SU-DHL-6 (cell line): ENCODE results near the gene CACNB1.

Source experiments
- EZH2phosphoT487 ChIP-seq: fragments of 200-600 bp; sonication (generic), shearing (Covaris generic); conservative IDR thresholded peaks from 2 replicates; pipeline ENCODE4 v1.6.1; 2018; ENCODE audit warnings: mild to moderate bottlenecking, antibody characterized with exemption, low read length, moderate library complexity, mixed read lengths
- TF ChIP-seq, protein P1 (sequence below): fragments of 200-600 bp; sonication (generic); IDR thresholded peaks from one replicate; pipeline ENCODE4 v1.5.1; 2017; ENCODE audit warnings: antibody characterized with exemption, mild to moderate bottlenecking, low read length, moderate library complexity; ENCODE audit not compliant: insufficient read depth, poor library complexity, severe bottlenecking

DNA sequence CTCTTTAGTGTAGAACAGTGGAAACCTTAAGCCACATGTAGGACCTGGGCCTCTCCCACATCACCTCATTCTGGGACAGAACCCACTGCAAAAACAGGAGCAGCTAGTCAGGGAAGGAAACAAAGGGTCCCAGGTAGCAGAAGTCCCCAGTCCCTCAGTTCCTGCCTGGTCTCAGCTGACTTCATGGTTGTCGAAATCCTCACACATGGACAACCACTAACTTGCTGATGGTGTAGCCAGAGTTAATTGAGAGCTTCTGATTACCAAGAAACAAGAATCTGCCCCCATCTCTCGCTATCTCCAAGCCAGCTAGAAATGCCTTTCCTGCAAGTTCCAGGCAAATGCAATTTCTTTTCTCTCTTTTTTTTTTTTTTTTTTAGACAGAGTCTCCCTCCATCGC is 28.0 kb downstream of the CACNB1 start:
- TF ChIP-seq, protein P1, sequence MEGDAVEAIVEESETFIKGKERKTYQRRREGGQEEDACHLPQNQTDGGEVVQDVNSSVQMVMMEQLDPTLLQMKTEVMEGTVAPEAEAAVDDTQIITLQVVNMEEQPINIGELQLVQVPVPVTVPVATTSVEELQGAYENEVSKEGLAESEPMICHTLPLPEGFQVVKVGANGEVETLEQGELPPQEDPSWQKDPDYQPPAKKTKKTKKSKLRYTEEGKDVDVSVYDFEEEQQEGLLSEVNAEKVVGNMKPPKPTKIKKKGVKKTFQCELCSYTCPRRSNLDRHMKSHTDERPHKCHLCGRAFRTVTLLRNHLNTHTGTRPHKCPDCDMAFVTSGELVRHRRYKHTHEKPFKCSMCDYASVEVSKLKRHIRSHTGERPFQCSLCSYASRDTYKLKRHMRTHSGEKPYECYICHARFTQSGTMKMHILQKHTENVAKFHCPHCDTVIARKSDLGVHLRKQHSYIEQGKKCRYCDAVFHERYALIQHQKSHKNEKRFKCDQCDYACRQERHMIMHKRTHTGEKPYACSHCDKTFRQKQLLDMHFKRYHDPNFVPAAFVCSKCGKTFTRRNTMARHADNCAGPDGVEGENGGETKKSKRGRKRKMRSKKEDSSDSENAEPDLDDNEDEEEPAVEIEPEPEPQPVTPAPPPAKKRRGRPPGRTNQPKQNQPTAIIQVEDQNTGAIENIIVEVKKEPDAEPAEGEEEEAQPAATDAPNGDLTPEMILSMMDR: no peak
- no peak for TF ChIP-seq EZH2phosphoT487
